Suprapubic skin (tissue), 4 donors: ENCODE results near the gene P2RY13. TPM values are rescaled to one million over a fixed set of nuclear protein-coding genes. Genes with fewer than 3 reads are reported as not detected.

Source experiments
- DNase-seq, 2 donors: peaks; one replicate each; pipeline ENCODE4 v3.0.0-alpha.2; 2019; ENCODE audit warnings: low spot score in 2 of 2
- H3K27ac ChIP-seq: fragments of 200-600 bp; sonication (generic); one replicate; pipeline ENCODE4 v1.5.1; 2019
- H3K27me3 ChIP-seq: fragments of 200-600 bp; sonication (generic); one replicate; pipeline ENCODE4 v1.5.1; 2019
- H3K36me3 ChIP-seq: fragments of 200-600 bp; sonication (generic); one replicate; pipeline ENCODE4 v1.5.1; 2019
- H3K4me1 ChIP-seq: fragments of 200-600 bp; sonication (generic); one replicate; pipeline ENCODE4 v1.5.1; 2019
- H3K4me3 ChIP-seq: fragments of 200-600 bp; sonication (generic); one replicate; pipeline ENCODE4 v1.5.1; 2019; ENCODE audit warnings: mild to moderate bottlenecking
- H3K9me3 ChIP-seq: fragments of 200-600 bp; sonication (generic); one replicate; pipeline ENCODE4 v1.5.1; 2019
- EP300 ChIP-seq: sonication (generic); formaldehyde crosslinking; IDR thresholded peaks from one replicate; pipeline ENCODE4 v1.6.1; 2017; ENCODE audit warnings: antibody characterized with exemption
- POLR2A ChIP-seq, 2 donors: fragments of 450-650 bp; IDR thresholded peaks; one replicate each; pipeline ENCODE4 v1.6.1; 2017; ENCODE audit warnings: antibody characterized with exemption in 2 of 2, mild to moderate bottlenecking in 2 of 2, moderate library complexity in 2 of 2
- POLR2AphosphoS5 ChIP-seq, 3 donors: sonication (generic); formaldehyde crosslinking; IDR thresholded peaks; one replicate each; pipeline ENCODE4 v1.6.1; 2017; ENCODE audit warnings: antibody characterized with exemption in 3 of 3
- WGBS: methylation state at CpG from one replicate; pipeline ENCODE4 v1.1.5; 2018; 5-methylcytosine and 5-hydroxymethylcytosine counted together
- total RNA-seq, 4 donors: library from RNA; depleted of rRNA; stranded (reverse); fragments of >200 nt; gene quantifications; one replicate each; pipeline ENCODE4 v1.1.0, GENCODE V29; 2016
- TF ChIP-seq, protein P1 (sequence below), 2 donors: fragments of 200-600 bp in 1 of 2; fragments of 450-650 bp in 1 of 2; sonication (generic) in 1 of 2; IDR thresholded peaks; one replicate each; pipeline ENCODE4 v1.5.1; 2016 to 2019; ENCODE audit warnings: antibody characterized with exemption in 2 of 2, mild to moderate bottlenecking in 1 of 2, moderate library complexity in 1 of 2

P2RY13 gene
- total RNA-seq, 4 donors from 2014 or later = 0.53 to 3.4 (median 1.3) TPM

DNA sequence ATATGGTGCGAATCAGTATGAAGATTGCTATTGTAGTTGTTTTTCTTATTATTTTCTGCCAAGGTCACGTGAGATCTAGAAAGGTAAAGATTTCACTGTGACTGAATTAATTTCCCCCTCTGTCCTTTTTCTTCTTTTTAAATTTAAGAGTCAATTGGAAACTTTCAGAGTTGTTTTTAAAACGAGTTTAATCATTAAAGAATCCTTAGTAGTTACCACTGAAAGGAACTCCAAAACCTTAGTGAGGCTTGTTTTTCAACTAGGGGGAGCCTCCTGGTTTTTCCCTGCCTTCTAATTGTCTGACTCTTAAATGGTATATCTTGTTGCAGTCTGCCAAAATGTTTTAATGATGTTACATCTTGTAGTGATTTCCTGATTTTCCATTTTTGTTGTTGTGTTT is 37.6 kb upstream of the P2RY13 start:
- Histone ChIP-seq H3K4me3 (no peak overlapping the region), H3K36me3 (no peaks in the 10 kb centered on the region), H3K9me3 (no peaks in the 10 kb centered on the region), H3K4me1 (no peaks in the 10 kb centered on the region), H3K27me3 (no peaks in the 10 kb centered on the region), H3K27ac (no peak overlapping the region)
- DNase-seq = no peak
- TF ChIP-seq POLR2A (IDR thresholded peaks at IDR 0.05) (no peak), POLR2AphosphoS5 (IDR thresholded peaks at IDR 0.05) (no peak), EP300 (no peak)
- TF ChIP-seq, protein P1, sequence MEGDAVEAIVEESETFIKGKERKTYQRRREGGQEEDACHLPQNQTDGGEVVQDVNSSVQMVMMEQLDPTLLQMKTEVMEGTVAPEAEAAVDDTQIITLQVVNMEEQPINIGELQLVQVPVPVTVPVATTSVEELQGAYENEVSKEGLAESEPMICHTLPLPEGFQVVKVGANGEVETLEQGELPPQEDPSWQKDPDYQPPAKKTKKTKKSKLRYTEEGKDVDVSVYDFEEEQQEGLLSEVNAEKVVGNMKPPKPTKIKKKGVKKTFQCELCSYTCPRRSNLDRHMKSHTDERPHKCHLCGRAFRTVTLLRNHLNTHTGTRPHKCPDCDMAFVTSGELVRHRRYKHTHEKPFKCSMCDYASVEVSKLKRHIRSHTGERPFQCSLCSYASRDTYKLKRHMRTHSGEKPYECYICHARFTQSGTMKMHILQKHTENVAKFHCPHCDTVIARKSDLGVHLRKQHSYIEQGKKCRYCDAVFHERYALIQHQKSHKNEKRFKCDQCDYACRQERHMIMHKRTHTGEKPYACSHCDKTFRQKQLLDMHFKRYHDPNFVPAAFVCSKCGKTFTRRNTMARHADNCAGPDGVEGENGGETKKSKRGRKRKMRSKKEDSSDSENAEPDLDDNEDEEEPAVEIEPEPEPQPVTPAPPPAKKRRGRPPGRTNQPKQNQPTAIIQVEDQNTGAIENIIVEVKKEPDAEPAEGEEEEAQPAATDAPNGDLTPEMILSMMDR (IDR thresholded peaks at IDR 0.05) = no peak
- WGBS = 83% methylated on average over 3 of the region's 3 CpGs

DNA sequence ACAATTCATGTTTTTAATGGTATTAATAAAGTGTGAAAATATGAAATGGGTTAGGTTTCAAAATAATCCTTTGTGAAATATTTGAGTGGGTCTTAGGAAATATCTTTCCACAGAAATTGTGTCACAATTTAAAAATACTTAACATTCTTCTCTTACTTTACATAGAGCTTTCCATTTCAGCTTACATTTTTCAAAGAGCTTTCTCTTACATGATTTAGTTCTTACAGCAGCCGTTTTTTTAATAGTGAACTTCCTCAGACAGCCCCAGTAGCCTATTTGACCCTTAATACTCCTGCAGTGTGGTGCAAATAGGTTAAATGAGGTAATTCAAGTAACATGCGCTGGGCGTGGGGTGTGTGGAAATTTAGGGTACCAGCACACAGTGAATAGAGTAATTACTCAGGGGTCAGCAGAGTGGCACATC is 33.4 kb upstream of the P2RY13 start:
- H3K27ac ChIP-seq = no peak overlapping the region
- 73% methylated on average over 3 of the region's 3 CpGs for WGBS

DNA sequence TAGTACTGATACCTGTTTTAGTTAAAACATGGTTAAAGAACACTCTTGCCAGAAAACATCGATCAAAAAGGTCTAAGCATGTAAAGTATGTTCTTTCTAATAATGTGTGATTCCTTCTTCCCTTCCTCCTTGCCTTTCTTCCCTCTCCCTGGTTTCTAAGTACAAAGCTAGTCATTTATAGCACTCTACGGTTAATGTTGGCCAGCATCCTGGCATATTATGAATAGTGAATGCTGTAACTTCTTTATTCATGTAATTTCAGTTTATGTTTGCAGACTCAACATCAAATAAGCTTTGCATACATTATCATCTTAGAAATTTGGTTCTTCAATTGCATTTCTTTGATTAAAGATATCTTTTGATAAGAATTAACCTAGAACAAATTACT is 28.1 kb upstream of the P2RY13 start:
- TF ChIP-seq POLR2A (IDR thresholded peaks at IDR 0.05) (no peak), EP300 (no peak), POLR2AphosphoS5 (IDR thresholded peaks at IDR 0.05) (no peak)
- TF ChIP-seq, protein P1 (IDR thresholded peaks at IDR 0.05) = no peak
- no peak overlapping the region for H3K27ac ChIP-seq

More for the DNA sequence above, 33.4 kb upstream of the P2RY13 start:
- Histone ChIP-seq H3K4me1 (no peaks in the 10 kb centered on the region), H3K36me3 (no peaks in the 10 kb centered on the region), H3K4me3 (no peak overlapping the region), H3K27me3 (no peaks in the 10 kb centered on the region), H3K9me3 (no peaks in the 10 kb centered on the region)
- TF ChIP-seq EP300 (no peak), POLR2A (IDR thresholded peaks at IDR 0.05) (no peak), POLR2AphosphoS5 (IDR thresholded peaks at IDR 0.05) (no peak)
- TF ChIP-seq, protein P1 (IDR thresholded peaks at IDR 0.05) = no peak
- DNase-seq = no peak

DNA sequence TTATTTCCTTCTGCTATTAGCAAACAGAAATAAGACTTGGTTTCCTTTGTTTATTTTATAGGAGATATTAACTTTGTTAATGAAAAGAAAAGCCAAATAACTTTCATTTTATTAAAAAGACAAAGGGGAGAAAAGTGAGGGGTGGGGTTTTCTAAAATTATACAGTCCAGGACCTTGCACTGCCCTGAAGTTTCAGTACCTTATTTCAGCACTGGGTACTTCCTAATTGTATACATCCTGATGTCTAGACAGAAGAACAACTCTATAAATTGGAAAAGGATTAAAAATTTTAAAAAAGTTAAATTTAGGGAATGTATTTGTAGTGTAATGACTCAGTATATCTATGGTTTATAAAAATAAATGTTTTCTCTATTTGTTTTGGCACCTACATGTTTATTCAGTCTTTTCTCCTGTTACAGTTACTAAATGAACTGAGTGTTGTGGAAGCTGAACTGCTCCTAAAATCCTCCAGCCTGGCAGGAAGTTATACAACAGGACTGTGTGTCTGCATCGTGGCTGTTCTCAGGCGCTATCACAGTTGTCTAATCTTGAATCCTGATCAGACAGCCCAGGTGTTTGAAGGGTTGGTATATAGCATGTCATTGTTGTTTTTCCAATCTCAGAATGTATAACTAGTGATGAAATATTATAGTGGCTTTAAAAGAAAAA is 27.6 kb upstream of the P2RY13 start:
- Histone ChIP-seq H3K36me3 (no peaks in the 10 kb centered on the region), H3K27me3 (no peaks in the 10 kb centered on the region), H3K4me3 (no peak overlapping the region), H3K4me1 (no peaks in the 10 kb centered on the region), H3K27ac (no peak overlapping the region), H3K9me3 (no peaks in the 10 kb centered on the region)
- no peak for DNase-seq
- TF ChIP-seq POLR2A (IDR thresholded peaks at IDR 0.05) = no peak
- no peak for TF ChIP-seq EP300
- TF ChIP-seq POLR2AphosphoS5 (IDR thresholded peaks at IDR 0.05) = no peak
- TF ChIP-seq, protein P1 (IDR thresholded peaks at IDR 0.05) = no peak
- WGBS = 37% methylated on average over 2 of the region's 2 CpGs

More for the DNA sequence above, 28.1 kb upstream of the P2RY13 start:
- Histone ChIP-seq H3K4me1 (no peaks in the 10 kb centered on the region), H3K4me3 (no peak overlapping the region), H3K36me3 (no peaks in the 10 kb centered on the region), H3K27me3 (no peaks in the 10 kb centered on the region), H3K9me3 (no peaks in the 10 kb centered on the region)
- no peak for DNase-seq
- WGBS = 35% methylated on average over 2 of the region's 2 CpGs

DNA sequence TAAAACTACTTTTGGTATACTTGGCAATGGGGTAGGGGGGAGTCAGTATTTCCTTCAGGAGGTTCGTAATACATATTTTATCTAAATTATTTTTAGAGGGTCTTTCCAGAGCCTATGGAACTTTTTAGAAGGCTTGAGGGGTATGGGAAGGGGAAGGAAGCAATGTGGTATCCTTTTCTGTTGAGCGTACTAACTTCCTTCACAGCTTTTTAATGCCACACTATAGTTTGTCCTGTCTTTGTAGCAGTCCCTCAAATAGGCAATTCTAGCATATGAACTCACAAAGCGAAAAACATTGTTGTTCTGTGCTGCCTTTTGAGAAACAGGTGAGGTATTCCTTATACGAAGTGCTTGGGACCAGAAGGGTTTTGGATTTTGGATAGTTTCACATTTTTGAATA is 22.3 kb upstream of the P2RY13 start:
- no peak for TF ChIP-seq POLR2AphosphoS5 (IDR thresholded peaks at IDR 0.05)
- TF ChIP-seq, protein P1 (IDR thresholded peaks at IDR 0.05) = no peak
- no peak for TF ChIP-seq POLR2A (IDR thresholded peaks at IDR 0.05)
- TF ChIP-seq EP300 = no peak
- H3K27ac ChIP-seq = no peak overlapping the region
- 83% methylated on average over 4 of the region's 4 CpGs for WGBS
- H3K9me3 ChIP-seq = no peaks in the 10 kb centered on the region
- no peaks in the 10 kb centered on the region for H3K4me1 ChIP-seq
- no peak overlapping the region for H3K4me3 ChIP-seq
- DNase-seq = no peak
- H3K36me3 ChIP-seq = no peaks in the 10 kb centered on the region
- no peaks in the 10 kb centered on the region for H3K27me3 ChIP-seq
